Ramos (cell line): ENCODE measurements around the gene POC1A.

Experiments
- in situ Hi-C: fragments of 300-500 bp; cut with MboI; formaldehyde crosslinking; loops from one replicate; pipeline ENCODE4 v1.14.3; 2022; ENCODE audit warnings: low sequenced_read_pairs; ENCODE audit not compliant: unreplicated experiment

Gene POC1A

DNA sequence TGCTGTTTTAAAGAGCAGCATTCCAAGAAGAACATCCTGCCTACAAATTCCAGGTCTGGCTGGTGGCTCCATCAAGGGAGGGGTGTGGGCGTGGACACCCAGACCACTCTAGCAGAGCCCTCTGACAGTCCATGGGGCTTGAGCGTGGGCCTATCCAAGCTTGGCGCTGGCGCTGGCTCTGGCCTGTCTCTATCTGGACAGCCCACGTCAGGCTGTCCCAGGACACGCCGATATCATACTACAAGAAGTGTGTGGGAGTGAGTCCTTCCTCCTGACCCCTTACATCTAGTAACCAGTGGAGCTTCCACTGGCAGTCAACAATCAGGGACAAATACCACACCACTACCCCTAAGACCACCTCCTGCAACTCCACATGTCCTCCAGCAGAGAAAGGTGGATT lies 80.7 kb downstream of the POC1A start:
- in situ Hi-C loops: no loop called here

DNA sequence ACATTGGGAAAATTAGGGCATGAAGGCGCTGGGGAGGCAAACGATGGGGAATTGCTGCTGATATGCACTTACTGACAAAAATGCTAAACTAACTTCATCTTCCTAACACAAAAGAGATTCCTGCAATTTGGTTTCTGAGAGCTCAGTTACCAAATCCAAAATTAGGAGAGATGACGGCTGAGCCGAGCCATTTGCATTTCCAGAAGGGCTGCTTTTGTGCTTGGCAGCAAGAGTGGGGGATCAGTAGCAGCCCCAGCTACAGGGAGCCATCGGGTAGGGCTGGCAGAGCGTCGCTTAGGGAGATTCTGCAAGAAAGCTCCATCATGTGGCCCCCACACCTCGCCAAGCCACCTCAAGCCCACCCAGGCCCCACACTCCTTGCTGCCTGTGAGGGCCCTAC lies 81.8 kb downstream of the POC1A start:
- in situ Hi-C loops: no loop called here

DNA sequence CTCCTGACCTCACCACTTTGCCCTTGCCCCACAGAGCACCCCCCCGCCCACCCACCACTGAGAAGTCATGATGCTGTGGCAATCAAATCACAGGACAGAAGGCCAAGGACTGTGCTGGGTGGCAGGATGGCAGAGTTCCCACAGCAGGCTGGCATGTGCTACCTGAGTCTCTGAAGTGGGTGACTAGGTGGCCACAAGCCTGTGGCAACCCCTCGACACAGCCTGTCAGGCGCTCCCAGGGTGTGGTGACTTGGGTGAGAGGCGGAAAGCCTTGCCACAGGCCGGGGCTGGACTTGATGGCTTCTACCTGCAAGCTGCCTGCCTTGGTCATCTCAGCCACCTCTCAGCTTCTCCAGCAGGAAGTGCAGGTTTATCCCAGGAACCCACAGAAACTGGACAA lies 82.2 kb downstream of the POC1A start:
- in situ Hi-C loops: no loop called here

DNA sequence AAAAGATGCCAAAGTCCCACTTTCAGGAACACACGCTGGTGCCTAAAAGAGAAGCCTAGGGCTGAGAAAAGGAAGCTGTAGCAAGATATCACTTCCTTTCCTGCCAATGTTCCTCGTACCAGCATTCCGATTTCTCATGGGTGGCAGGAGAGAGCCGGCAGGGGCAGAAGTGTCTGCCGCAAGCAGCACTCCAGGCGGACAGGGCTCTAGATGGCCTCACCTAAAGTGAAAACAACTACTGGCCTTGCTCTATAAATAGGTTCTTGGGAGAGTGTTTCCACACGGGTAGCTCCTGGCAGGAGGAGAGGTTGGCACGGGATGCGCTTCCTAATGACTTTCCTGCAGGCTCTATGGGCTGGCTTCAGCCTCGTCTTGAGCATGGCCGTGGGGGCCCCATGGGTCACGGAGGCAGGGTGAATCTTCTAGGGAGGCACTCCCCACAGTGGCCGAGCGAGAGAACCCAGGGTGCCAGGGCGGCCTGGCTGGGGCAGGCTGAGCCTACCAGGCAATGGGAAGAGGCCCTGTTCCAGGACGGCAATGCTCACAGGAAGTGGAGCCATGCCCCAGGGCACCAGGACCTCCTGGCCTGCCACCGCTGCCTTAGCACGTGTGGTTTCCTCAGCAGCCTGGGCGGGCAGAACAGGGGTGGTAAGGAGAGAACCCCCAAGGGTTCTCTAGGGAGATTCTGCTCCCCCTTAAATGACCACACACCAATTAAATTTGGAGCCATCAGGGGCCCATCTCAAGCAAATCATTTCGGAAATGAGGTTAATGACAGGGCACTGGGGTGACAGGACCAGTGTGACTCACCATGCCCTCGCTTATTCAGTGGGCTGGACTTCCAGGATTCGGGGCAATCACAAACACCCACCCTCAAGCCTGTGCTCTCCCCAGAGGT lies 83.2 kb downstream of the POC1A start:
- in situ Hi-C loops: no loop called here

DNA sequence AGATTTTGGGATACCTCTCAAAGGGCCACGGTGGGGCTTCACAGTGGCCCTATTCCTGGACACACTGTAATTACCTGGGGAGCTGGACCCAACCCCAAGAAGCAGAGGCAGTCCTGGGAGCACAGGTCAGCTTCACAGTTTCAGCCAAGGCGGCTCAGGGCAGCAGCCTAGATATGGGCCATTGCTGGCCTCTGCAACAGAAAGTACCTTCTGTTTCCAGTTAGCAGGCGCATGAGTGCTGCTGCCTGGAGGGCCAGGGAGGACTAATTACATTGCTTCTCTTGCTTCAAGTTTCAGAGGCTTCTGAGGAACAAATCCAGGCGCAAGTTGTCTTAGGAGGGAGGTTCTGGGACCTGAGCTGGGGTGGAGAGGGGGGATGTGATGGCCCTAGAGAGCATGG lies 84.4 kb downstream of the POC1A start:
- in situ Hi-C loops: no loop called here

DNA sequence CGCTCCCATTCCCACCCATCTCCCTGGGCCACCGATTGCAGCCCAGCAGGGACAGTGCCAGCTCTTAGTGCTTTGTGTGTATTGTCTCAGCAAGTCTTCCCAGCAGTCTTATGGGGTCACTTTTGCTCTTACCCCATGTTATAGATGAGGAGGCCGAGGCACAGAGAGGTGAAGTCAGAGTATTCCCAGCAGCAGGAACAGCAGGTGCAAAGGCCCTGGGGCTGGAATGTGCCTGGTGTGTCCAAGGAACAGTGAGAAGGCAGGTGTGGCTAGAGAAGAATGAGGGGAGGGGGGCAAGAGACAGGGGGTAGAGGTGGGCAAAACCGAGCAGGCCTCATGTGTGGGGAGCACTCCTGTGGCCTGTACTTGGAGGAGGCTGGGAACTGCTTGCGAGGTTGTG lies 85.1 kb downstream of the POC1A start:
- in situ Hi-C loops: no loop called here

DNA sequence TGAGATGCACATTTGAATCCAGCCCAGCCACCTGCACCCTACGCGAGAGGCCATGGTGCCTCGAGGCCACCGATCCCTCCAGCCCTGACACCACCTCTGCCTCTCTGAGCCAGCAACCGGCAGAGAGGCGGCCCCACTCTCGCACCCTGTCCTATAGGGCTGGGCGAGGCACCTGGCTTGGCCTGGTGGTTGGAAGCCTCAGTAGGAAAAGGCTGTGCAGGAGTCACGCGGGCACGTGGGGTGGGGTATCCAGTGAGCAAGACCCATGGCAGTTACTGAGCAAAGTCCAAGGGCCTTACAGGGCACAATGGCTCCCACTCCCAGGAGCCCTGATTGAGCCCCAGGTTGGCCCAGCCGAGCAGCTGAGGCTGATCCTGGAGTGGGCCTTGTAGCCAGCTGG lies 85.5 kb downstream of the POC1A start:
- in situ Hi-C loops: no loop called here

DNA sequence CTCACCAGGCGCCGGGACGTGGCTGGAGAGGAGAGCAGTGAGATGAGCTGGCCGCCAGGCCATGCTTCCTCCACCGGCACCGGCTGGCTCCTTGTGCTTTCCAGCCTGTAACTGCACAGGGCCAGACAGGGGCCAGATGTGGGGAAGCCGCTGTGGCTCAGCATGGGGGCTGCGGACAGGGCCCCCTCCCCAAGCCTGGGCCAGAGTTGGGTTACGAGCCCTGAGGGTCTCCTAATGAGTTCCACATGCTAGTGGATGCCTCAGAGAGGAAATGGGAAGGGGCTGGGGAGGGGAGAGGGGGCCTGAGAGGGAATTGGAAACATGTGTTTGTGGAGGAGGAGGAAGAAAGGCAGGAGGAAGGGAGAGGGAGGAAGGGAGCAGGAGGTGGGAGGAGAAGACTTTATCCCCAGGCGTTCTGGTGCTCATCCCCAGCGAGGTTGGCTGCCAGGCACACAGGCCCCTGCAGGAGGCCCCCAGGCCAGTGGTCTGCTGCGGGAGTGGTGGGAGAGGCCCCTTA lies 86.1 kb downstream of the POC1A start:
- in situ Hi-C loops: no loop called here

DNA sequence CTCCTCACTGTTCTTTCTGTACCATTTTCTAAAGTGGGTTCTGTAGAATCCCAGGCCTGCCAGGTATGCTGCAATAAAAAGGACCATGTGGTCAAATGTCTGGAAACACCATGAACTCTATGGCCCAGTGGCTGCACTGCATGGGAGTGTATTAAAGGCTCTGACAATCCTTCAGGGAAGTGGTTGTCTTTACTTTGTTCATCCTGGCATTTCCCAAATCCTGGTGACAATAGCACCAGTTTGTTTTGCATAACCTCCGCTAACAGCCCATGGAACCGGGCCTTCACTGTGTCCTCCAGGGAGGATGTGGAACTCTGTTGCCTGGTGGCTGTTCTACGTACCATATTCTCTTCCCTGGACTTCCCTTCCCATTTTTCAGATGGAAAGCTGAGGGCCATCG lies 86.7 kb downstream of the POC1A start:
- in situ Hi-C loops: no loop called here

DNA sequence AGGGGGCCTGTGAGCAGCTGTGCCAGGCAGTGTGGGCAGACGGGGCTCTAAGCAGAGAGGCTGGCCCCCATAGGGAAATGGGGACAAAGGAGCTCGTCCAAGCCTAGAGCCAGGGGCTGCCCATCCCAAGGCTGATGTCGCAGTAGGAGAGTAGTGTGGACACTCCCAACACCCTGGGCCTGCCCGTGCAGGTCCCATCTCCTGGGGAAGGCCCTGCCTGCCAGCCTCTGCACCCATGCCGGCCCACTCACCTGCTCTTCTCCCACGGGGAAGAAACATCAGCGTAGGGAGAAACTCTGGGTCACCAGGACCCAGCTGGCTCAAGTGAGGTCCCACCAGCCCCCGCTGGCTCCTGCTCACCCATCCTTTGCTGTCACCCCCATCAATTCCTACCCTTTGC lies 87.2 kb downstream of the POC1A start:
- in situ Hi-C loops: no loop called here

DNA sequence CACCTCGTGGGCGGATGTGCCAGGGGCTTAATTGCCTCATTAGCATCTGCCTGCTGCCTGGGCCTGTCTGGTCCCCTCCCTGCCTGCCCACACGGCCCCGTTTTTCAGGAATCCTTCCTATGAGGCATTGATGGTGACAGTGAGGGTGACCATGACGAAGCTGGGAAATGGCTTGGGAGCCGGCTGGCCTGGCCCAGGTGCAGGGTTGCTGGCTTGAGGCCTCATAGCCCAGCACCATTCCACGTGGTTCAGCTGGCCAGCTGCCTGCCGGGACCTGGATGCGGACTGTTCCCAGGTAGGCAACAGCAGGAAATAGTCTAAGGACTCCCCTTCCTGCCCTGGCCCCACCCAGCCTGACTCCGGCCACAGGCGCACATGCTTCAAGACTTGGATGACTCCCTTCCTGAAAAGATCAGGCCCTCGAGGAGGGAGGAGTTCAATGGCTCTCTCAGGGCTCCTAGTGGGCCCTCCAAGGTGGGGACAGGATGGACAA lies 88.9 kb downstream of the POC1A start:
- in situ Hi-C loops: no loop called here

DNA sequence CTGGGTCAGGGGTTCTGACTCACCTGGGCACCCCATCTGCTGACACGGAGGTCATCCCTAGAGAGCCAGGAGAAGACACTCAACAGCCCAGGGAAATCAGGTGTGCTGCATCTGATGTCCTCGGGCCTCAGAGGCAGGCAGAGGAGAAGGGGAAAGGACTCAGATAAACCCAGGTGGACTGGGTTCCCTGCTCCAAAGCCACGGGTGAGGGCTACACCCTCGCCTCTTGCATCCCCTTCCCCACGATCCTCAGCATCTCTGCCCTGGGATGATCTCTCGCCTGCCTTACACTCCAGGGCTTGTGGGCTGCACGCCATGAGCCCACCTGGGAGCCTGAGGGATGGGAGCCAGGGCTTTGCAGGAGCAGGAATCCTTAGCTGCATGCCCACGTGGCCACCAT lies 89.7 kb downstream of the POC1A start:
- in situ Hi-C loops: no loop called here

DNA sequence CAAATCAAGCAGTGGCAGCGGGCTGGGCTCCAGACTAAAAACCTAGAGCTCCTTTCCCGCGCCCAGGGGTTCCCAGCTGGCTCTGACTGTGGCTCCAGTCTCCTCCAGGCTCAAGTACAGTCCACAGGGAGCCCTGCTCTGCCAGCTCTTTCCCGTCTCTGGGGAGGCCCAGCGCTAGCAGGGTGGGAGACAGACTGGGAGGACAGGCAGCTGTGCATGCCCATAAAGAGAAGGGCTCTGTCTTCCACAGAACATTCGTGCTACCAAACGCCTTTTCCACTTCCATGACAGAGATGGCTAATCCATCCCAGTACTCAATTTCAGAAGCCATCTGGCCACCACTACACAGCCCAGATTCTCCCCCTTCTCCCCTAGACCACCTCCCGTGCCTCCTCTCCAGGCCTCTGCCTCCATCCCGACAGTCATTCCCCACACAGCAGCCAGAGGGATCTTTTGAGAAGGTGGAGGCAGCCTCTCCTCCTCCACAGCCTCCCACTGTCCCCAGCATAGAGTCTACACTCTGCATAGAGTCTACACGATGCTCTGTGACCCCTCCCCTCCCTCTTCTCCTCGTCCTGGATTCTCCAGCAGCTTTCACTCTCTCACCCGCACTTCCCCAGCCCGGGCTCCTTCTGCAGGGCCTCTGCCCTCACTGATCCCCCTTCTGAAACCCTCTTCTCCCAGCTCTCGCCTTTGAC lies 91.0 kb downstream of the POC1A start:
- in situ Hi-C loops: no loop called here

DNA sequence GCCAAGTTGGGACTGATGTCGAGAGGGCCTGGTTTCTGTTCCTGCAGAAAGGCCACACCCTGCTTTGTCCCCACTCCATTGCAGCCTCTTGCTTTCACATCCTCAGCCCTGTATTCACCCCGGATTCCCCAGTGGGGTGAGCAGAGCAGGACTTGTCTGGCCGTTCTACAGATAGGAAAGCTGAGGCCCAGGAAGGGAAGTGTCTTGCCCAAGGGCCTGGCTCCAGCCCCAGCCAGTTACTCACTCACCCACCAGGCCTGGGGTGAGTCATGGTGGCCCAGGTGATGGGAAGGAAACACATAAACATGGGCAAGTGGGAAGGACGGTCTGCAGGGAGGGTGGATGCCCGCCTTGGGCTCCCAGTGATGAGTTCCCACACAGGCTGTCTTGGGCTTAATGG lies 91.7 kb downstream of the POC1A start:
- in situ Hi-C loops: no loop called here

DNA sequence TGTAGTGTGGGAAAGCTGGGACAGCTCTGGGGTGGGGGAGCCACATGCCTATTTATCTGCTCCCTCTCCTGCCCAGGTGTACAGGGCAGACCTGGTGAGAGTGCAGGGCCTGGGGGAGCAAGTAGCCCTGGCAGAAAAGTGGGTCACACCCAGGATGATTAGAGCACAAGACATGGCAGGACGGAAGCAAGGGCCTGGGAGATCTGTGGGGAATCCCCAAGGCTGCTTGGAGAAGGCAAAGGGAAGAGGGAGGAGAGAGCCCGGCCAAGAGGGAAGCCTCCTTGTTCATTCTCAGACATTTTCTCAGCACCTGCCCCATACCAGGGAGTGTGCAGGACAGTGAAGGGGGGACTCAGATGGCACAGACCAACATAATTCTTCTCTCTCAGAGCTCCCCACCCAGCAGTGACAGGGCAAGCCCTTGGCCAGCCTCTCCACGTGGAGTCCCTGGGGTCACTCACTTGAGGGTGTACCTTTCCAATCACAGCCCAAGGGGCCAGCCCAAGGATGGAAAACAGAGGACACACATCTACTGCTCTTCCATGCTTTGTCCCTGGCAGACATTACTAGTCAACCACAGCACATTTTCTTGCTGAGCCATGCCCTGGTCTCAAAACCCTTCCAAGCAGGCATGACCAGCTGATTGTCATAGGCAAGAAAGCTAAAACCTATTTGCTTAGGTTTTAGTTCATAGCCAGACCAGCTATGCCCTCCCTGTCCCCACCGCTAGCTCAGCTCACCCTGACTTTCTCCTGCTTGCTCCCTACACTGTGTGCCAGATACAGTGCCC lies 92.9 kb downstream of the POC1A start:
- in situ Hi-C loops: no loop called here

DNA sequence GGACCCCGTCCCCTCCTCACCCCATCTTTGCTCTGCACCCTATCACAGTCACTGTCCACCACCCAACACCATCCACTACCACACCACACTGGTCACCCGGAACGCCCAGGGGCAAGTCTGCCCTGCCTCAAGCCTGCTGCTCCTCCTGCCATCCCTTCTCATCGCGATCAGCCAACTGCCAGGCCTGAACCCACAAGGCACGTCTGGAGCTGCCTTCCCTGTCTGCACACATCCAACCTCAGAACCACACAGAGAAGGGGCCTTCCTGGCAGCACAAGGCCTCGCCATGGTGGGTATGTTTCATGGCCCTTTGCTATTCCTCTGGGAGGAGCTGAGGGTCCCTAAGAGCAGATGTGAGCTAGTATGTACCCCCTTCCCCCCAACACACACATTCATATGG lies 94.4 kb downstream of the POC1A start:
- in situ Hi-C loops: no loop called here

DNA sequence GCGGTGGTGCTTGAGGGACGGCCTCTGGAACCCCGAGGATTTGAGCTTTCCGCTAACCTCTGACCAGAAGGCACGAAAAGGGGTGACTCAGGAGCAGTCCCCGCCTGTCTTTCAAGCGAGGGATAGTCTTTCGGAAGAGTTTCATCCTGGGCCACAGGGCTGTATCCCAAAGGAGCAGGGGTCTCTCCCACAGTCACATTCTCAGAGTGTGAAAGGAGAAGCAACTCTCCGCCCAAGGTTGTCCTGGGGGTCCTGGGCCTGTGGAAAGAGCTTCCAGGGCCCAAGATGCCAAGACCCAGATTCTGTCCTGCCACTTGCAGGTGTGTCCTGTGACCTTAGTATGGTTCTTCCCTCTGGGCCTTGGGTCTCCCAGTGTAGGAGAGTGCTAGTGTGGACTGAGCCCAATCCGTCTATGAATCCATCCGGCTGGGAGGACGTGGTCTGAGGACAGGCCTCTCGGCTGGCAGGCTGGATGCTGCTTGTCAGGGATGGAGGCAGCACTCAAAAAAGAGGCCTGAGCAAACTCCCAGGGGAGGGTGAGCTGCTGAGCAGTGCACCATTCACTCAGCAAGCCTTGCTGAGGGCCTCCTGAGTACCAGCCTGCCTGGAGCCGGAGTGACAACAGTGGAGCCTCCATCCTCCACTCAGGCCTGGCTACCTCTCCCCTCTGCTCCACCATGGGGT lies 96.3 kb downstream of the POC1A start:
- in situ Hi-C loops: no loop called here

DNA sequence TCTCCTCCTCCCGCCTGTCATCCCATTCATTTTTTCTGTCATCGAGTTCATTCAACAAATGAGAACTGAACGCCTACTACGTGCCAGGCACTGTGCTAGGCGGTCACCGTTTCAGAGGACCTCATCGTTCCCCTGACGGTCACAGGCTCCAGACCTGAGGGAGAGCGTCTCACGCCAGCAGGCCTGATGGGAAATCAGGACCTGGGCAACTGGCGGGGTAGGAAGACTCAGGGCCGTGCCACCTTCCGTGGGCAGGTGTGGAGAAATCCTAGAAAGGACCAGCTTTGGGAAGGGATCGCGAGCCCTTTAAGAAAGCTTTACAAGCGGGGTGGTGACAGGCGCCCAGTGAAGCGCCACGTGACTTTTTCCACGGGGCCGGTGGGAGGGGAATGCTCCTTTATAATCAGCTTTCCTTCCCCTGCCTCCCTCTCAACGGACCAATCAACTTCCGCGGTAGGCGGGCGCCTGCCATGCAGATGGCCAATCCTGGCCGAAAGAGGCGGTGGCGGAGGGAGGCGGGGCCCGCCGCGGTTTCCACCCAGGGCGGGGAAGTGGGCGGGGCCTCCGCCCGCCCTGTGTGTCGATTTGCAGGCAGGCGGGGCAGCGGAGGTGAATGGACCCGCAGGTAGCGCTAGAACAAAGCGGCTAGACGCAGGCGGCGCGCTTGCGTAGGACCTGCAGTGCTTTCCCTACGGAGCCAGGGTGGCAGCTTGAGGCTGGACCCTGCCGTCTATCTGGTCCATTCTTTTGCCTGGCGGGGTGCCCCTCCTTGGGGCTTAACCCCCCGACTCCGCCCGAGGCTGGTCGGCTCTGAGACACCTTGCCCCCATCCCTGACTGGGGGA lies 97.0 kb downstream of the POC1A start:
- in situ Hi-C loops: no loop called here

DNA sequence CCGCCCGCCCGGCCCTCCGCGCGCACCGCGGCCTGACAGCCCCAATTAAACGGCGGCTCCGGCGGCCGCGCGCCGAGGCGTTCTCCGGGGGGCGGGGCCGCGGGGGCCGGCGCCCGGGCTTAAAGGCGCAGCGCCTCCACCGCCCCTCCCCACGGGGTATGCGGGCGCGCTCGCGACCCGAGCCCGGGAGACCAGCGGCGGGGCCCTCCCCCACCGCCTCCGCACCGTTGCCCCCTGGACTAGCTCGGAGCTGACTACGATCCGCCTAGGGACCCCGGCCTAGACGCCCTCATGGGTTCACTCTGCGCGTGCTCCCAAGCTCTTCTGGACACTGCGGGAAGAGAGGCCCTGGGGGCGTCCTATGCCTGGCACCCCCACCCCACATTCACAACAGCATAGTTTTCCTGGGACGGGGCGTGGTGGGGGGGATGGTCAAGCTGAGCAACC lies 97.7 kb downstream of the POC1A start, which contains the start of gene DUSP7:
Gene DUSP7 (minus strand): TSS at position 51 of the 447 bp plus-strand sequence. CDS start 205 bp downstream, outside the sequence.
- in situ Hi-C loops: no loop called here
